Effector memory CD8-positive, alpha-beta T cell (primary cell): Measurements from ENCODE around the gene THOC6.

Experiments used
- ATAC-seq: fragments of 150-1000 bp; cut with Tn5 transposase; replicated peaks from 2 replicates; pipeline ENCODE4 v1.10.0; 2021; ENCODE audit warnings: mild to moderate bottlenecking, moderate library complexity
- DNase-seq, 3 experiments: peaks; one replicate each; pipeline ENCODE4 v3.0.0; 2021
- H3K27ac Mint-ChIP-seq, 2 donors: one replicate each; pipeline ENCODE4 v1.8.0; 2022; ENCODE audit warnings: mild to moderate bottlenecking in 2 of 2, mixed read lengths in 2 of 2, moderate library complexity in 2 of 2
- H3K27me3 Mint-ChIP-seq, 2 donors: one replicate each; pipeline ENCODE4 v1.8.0; 2022; ENCODE audit warnings: mixed read lengths in 2 of 2
- H3K36me3 Mint-ChIP-seq: one replicate; pipeline ENCODE4 v1.8.0; 2022; ENCODE audit warnings: mild to moderate bottlenecking, moderate library complexity, mixed read lengths; ENCODE audit not compliant: insufficient read depth
- H3K4me1 Mint-ChIP-seq, 2 donors: one replicate each; pipeline ENCODE4 v1.8.0; 2022; ENCODE audit warnings: low read depth in 2 of 2, mixed read lengths in 2 of 2
- H3K4me3 Mint-ChIP-seq, 2 donors: one replicate each; pipeline ENCODE4 v1.8.0; 2022; ENCODE audit warnings: mild to moderate bottlenecking in 2 of 2, mixed read lengths in 2 of 2, moderate library complexity in 2 of 2
- H3K9me3 Mint-ChIP-seq, 2 donors: one replicate each; pipeline ENCODE4 v1.8.0; 2022; ENCODE audit warnings: mixed read lengths in 2 of 2

The THOC6 gene

DNA sequence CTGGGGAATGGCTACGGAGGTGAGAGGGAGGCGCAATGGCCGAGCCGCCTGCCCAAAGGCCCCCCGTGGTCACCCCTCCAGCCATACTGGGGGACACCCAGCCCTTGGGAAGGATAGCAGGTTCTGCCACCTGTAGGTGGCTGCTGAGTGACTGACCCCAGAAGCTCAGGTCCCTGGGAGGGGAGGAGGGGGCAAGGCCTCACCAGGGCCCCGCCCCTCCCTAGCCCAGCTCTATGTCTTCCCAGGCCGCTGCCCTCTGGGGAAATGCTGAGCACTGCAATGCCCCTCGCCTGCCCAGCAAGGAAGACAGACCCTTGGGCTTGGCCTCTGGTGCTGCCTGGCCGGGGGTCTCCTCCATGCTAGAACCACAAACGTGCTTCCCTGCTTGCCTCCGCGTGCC is 22.5 kb upstream of the THOC6 start:
- ATAC-seq (no peak), DNase-seq (no peak)
- Mint-ChIP-seq H3K27me3 (peaks cover 16 to 30% of the 10 kb centered on the region in 2 donors), H3K4me1 (peaks cover 0 to 7% of the 10 kb centered on the region in 2 donors), H3K9me3 (no peaks in the 10 kb centered on the region), H3K4me3 (no peak overlapping the region), H3K27ac (no peak overlapping the region), H3K36me3 (peaks cover 11% of the 10 kb centered on the region)

DNA sequence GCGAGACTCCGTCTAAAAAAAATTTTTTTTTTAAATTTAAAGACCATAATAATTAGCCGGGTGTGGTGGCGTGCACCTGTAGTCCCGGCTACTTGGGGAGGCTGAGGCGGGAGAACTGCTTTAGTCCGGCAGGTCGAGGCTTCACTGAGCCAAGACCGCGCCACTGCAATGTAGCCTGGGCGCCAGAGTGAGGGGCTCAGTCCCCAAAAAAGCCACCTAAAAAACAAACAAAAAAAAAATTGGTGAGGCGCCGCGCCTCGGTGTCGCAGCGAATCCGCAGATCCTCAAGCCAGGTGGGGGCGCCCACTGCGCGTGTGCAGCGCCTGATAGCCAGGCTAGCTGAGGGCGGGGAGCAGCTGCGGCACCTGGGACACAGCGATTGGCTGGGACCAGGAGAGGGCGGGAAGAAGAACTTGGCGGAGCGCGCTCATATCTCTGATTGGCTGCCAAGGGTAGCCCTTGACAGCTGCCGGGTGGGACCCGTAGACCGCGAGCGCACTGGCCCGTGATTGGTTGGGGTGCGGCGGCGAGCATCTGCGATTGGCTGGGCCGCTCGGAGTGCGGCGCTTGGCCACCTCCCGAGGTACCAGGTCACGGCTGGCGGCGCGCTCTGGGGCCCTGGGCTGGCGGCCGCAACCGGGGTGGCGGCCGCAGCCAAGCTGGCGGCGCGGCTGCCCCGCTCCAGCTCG is 20.1 kb upstream of the THOC6 start:
- Mint-ChIP-seq H3K36me3 (peaks cover 11% of the 10 kb centered on the region), H3K9me3 (no peaks in the 10 kb centered on the region), H3K4me3 (peak overlapping the region; percentile 77 to 78), H3K27ac (peak overlapping the region in 1 of 2 donors; percentile 46), H3K4me1 (peaks cover 14 to 26% of the 10 kb centered on the region in 2 donors), H3K27me3 (peaks cover 16 to 40% of the 10 kb centered on the region in 2 donors)
- peak; percentile 91 to 92 (median 91) for DNase-seq
- peak; percentile 97 for ATAC-seq

DNA sequence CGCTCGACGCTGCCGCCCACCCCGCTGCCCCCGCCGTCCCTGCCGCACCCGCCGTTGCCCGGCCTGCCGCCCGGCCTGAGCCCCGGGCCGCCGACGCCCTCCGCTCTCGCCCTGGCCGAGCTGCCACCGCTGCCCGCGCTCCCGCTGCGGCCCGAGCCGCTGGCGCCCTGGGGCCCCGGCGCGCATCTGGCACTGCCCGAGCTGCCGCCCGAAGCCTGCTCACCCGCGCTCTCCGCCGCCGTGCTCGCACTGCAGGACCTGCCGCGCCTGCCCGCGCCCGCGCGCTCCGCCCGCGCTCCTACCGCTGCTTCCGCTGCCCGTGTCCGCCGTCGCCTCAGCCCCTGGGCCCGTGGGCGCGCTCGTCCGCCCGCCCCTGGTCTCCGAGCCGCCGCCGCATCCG is 19.5 kb upstream of the THOC6 start:
- Mint-ChIP-seq H3K27ac (no peak overlapping the region), H3K4me3 (peak overlapping the region in 1 of 2 donors; percentile 64), H3K27me3 (peaks cover 16 to 35% of the 10 kb centered on the region in 2 donors), H3K9me3 (no peaks in the 10 kb centered on the region), H3K4me1 (peaks cover 14 to 27% of the 10 kb centered on the region in 2 donors), H3K36me3 (peaks cover 11% of the 10 kb centered on the region)
- no peak for DNase-seq
- ATAC-seq: peak; percentile 13

DNA sequence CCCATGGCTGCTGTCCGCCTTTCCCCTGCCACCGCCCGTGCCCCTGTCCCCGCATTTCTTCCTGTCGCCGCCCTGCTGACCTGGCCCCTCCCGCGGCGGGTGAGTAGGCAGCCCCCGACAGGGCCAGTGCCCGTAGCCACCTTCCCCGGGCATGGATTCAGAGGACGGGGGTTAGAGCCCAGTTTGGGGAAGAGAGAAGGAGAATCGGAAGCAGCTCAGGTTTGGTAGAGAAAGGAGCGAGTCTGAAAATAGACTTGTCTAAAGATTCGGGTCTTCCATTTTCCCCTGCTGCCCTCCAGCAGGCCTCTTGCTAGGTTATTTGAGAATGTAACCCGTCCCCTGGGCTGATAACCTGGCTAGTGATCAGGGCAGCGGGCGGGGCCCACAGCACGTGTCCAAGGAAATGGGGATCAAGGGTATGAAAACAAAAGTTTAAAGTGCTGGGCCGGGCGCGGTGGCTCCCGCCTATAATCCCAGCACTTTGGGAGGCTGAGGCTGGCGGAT is 19.0 kb upstream of the THOC6 start:
- H3K4me3 Mint-ChIP-seq: peak overlapping the region; percentile 57 to 64
- ATAC-seq: no peak
- peaks cover 11% of the 10 kb centered on the region for H3K36me3 Mint-ChIP-seq

DNA sequence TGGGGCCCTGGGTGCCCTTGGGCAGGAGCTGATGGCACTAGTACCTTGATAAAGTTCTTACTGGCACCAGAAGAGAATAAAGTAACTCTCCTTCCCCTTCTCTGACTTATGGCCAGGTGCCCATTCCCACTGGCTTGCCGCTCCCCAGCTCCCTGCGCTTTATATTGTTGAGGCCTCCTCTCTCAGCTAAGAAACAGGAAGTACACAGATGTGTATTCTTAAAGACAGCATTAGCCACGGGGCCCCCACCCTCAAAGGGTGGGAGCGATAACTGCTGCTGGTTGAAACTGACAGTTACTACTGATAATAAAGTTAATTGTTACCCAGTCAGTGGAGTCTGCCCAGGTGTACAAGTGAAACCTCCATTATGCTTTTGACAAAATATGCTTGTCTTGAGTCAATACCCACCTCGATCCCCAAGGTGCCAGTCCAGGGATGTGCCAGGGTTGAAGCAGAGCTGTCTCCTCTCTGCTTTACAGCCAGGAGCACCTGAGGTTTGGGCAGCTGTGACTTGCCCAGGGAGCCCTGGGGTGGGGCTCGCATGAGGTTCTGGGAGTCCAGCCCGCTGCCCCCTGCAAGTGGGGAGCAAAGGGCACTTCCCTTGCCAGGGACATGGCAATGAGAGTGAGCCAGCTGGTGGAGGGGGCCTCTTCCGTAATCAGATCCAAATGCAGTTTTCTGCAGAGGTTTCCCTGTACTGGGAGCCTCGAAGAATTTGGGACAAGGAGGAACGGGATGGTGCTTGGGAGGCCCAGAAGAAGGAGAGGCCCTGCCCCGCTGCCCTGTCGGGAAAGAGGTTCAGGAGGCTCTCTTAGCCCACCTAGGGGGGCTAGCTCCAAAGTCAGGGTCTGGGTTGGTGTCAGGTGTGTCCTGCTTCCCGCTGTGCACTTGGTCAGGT is 16.5 kb upstream of the THOC6 start:
- ATAC-seq (no peak), DNase-seq (no peak)
- Mint-ChIP-seq H3K4me3 (peak overlapping the region; percentile 59 to 80), H3K27ac (no peak overlapping the region), H3K36me3 (peaks cover 6% of the 10 kb centered on the region), H3K27me3 (peaks cover 0 to 23% of the 10 kb centered on the region in 2 donors), H3K9me3 (no peaks in the 10 kb centered on the region), H3K4me1 (peaks cover 14 to 27% of the 10 kb centered on the region in 2 donors)

More for the DNA sequence above, 19.0 kb upstream of the THOC6 start:
- Mint-ChIP-seq H3K27me3 (peaks cover 11 to 31% of the 10 kb centered on the region in 2 donors), H3K27ac (no peak overlapping the region), H3K4me1 (peaks cover 14 to 27% of the 10 kb centered on the region in 2 donors), H3K9me3 (no peaks in the 10 kb centered on the region)
- no peak for DNase-seq

DNA sequence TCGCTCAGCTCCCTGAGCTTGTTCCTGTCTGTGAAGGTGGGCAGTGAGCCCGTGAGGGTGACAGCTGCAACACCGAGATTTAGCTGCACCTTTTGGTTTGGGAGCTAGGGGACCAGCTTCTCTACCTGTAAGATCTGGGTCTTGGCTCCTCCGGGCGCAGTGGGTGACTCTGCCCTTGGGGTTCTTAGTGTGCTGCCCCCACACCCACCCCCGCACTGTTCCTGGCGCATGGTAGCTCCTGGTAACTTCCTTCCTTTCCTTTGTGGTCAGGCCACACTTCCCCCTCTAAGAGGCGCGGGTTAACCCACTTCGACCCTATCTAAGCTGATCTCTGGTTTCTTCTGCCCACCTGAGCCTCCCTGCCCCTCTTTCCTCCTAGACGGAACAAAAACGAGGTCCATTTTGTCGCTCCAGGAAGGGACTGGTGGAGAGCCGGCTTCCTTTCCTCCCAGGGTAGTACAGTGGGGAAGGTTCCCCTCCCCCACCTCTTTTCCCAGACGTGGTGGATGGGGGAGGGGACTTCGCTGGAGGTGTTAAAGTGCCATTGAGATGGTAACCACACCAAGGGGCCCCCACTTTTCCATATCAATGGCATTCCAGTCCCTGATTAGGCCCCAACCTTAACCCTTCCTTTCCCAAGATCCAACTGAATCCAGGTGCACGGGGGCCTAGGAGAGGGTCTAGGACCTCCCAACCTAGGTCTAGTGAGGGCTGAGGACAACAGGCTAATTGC is 15.7 kb upstream of the THOC6 start:
- Mint-ChIP-seq H3K4me1 (peaks cover 14 to 27% of the 10 kb centered on the region in 2 donors), H3K27me3 (peaks cover 0 to 30% of the 10 kb centered on the region in 2 donors), H3K27ac (peak overlapping the region in 1 of 2 donors; percentile 55), H3K4me3 (peak overlapping the region; percentile 59 to 80), H3K9me3 (no peaks in the 10 kb centered on the region), H3K36me3 (peaks cover 6% of the 10 kb centered on the region)
- no peak for ATAC-seq
- peak in 1 of 3 experiments; percentile 18 for DNase-seq

DNA sequence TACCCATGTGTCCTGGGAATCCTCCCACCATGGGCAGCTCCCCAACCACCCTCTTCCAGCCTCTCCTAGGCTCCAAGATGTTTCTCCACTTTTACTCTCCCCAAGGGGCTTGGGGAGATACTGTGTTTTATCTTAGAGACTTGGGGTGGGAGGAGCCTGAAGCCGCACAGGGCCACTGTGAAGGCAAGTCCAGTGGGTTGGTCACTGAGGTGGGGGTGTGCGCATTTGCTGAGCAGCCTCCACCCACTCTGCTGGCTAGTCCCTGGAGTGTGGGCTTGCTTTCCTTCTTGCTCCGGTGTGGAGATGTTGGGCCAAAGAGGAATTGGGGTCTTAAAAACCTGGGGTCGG is 15.2 kb upstream of the THOC6 start:
- peaks cover 14 to 27% of the 10 kb centered on the region in 2 donors for H3K4me1 Mint-ChIP-seq
- H3K9me3 Mint-ChIP-seq: no peaks in the 10 kb centered on the region
- H3K36me3 Mint-ChIP-seq: peaks cover 3% of the 10 kb centered on the region
- ATAC-seq (no peak), DNase-seq (no peak)
- peak overlapping the region in 1 of 2 donors; percentile 55 for H3K27ac Mint-ChIP-seq
- H3K4me3 Mint-ChIP-seq: peak overlapping the region; percentile 59 to 80
- H3K27me3 Mint-ChIP-seq: peaks cover 0 to 32% of the 10 kb centered on the region in 2 donors

DNA sequence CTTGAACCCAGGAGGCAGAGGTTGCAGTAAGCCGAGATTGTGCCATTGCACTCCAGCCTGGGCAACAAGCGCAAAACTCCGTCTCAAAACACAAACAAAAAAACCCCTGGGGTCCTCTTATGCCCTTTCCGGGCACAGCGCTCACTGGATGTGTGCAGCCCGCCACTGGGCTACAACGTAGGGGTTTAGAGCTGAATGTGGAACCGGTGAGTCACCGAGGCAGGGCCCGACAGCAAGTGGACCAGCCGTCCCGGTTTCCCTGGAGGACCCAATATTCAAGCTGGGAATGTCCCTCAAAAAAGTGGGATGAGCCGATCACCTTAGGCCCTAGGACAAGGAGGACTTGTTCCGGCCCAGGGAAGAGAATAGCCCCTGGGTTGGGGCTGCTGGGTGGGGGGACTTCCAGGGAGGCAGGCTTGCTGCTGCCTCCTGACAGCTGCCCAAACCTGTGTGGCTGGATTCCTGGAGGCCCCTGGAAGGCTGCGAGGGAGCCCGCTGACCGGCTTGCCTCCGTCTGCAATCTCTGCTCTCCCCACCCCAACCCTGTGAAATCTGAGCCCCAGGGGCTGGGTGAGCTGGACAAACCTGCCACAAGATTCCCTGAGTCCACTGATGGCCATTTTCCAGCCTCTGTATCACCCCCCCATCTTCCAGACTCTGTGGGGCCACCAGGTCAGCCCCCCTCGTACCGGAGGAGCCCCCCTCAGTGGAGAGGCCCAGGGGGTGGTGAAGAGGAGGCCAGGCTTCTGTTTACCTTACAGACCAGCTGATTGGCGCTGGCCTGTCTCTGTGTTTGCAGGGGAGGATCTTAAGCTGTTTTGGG is 14.1 kb upstream of the THOC6 start:
- H3K27me3 Mint-ChIP-seq: peaks cover 0 to 42% of the 10 kb centered on the region in 2 donors
- H3K36me3 Mint-ChIP-seq: peaks cover 4% of the 10 kb centered on the region
- ATAC-seq (no peak), DNase-seq (no peak)
- no peak overlapping the region for H3K4me3 Mint-ChIP-seq
- no peak overlapping the region for H3K27ac Mint-ChIP-seq
- H3K9me3 Mint-ChIP-seq: no peaks in the 10 kb centered on the region
- peaks cover 14 to 23% of the 10 kb centered on the region in 2 donors for H3K4me1 Mint-ChIP-seq

DNA sequence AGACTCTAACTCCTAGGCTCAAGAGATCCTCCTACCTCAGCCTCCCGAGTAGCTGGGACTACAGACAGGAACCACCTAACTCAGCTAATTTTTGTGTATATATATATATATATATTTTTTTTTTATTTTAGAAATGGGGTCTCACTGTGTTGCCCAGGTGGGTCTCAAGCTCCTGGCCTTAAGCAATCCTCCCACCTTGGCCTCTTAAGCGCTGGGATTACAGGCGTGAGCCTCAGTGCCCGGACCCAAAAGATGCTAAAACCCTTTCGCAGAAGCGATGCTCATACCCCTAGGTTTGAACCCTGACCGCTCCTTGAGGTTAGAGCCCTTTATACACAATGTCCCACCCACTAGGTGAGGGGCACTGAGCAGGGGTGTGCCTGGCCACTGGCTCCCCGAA is 13.3 kb upstream of the THOC6 start:
- peaks cover 4% of the 10 kb centered on the region for H3K36me3 Mint-ChIP-seq
- no peaks in the 10 kb centered on the region for H3K9me3 Mint-ChIP-seq
- H3K4me3 Mint-ChIP-seq: no peak overlapping the region
- H3K27me3 Mint-ChIP-seq: peaks cover 0 to 42% of the 10 kb centered on the region in 2 donors
- H3K27ac Mint-ChIP-seq: no peak overlapping the region
- H3K4me1 Mint-ChIP-seq: peaks cover 14 to 20% of the 10 kb centered on the region in 2 donors
- DNase-seq: no peak
- no peak for ATAC-seq

DNA sequence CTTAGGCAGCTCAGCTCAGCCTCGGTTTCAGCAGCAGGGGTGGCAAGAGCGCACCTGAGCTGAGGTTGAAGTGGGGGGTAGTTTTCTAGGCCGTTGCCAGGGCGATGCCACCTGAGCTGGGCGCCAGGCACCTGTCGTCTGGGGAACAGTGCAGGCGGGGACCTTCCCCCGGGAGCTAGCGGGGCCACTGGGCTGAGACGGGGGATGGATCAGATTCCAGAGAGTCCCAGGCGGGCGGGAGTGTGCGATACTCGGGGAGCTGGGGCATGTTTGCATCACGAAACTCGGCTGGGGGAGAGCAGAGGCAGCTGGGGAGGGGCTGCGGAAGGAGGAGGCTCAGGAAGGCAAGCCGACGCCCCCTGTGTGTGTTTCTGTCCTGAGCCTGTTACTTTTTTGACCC is 11.6 kb upstream of the THOC6 start:
- DNase-seq (no peak), ATAC-seq (no peak)
- peaks cover 13 to 16% of the 10 kb centered on the region in 2 donors for H3K4me1 Mint-ChIP-seq
- peaks cover 4% of the 10 kb centered on the region for H3K36me3 Mint-ChIP-seq
- no peak overlapping the region for H3K4me3 Mint-ChIP-seq
- H3K9me3 Mint-ChIP-seq: no peaks in the 10 kb centered on the region
- H3K27ac Mint-ChIP-seq: no peak overlapping the region
- peaks cover 0 to 33% of the 10 kb centered on the region in 2 donors for H3K27me3 Mint-ChIP-seq

DNA sequence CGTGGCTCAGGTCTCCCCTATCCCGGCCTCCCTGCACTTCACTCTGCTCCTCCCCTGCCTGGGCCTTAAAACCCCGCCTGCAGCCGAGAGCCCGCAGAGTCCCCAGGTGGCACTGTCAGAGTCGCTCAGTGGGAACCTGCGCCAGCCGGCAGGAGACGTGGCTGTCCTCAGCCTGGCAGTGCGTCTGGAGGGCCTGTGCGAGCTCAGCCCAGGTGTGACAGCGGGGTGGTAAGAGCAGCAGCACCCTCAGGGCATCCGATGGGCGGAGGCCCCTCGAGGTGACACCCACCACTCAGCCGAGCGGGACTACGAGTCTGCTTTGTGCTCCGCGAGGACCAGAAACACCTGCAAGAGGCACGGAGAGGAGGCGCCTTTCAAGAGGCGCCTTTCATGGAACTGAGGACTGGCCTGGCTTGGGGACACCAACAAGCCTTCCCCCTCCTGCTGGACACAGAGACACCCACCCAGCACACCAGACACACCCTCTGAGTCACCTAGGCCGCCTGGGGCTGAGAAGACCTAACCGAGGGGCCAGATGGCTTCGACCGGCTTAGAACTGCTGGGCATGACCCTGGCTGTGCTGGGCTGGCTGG is 10.9 kb upstream of the THOC6 start, which contains the start of gene CLDN9:
TSS of gene CLDN9 (plus strand) at position 96 of the 593 bp plus-strand sequence. CDS start at position 536, 440 bp downstream.
- ATAC-seq (peak; percentile 21), DNase-seq (no peak)
- Mint-ChIP-seq H3K27ac (no peak within 1 kb of the TSS), H3K27me3 (peaks cover 0 to 30% of the 10 kb centered on the region in 2 donors), H3K4me3 (no peak within 1 kb of the TSS), H3K4me1 (peaks cover 6 to 9% of the 10 kb centered on the region in 2 donors), H3K9me3 (no peaks in the 10 kb centered on the region), H3K36me3 (peaks cover 4% of the 10 kb centered on the region)

DNA sequence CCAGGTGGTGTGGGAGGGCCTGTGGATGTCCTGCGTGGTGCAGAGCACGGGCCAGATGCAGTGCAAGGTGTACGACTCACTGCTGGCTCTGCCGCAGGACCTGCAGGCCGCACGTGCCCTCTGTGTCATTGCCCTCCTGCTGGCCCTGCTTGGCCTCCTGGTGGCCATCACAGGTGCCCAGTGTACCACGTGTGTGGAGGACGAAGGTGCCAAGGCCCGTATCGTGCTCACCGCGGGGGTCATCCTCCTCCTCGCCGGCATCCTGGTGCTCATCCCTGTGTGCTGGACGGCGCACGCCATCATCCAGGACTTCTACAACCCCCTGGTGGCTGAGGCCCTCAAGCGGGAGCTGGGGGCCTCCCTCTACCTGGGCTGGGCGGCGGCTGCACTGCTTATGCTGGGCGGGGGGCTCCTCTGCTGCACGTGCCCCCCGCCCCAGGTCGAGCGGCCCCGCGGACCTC is 10.3 kb upstream of the THOC6 start:
- H3K4me3 Mint-ChIP-seq: no peak overlapping the region
- DNase-seq: no peak
- no peaks in the 10 kb centered on the region for H3K9me3 Mint-ChIP-seq
- H3K4me1 Mint-ChIP-seq: peaks cover under 1 to 5% of the 10 kb centered on the region in 2 donors
- no peak overlapping the region for H3K27ac Mint-ChIP-seq
- H3K36me3 Mint-ChIP-seq: peaks cover 4% of the 10 kb centered on the region
- peaks cover 0 to 24% of the 10 kb centered on the region in 2 donors for H3K27me3 Mint-ChIP-seq
- no peak for ATAC-seq
